ENCODE measurements around the gene PSAP. TPM values are rescaled to one million over a fixed set of nuclear protein-coding genes. Genes with fewer than 3 reads are reported as not detected.
A peak's percentile ranks its signal among the peaks of the same experiment; 100 is the strongest.
"Not testable (repeated sequence)": the region's sequence is repeated elsewhere in the genome, so short reads cannot be mapped to it uniquely, and the experiment has no call there.

The PSAP gene
- total RNA-seq: 1,522 TPM

DNA sequence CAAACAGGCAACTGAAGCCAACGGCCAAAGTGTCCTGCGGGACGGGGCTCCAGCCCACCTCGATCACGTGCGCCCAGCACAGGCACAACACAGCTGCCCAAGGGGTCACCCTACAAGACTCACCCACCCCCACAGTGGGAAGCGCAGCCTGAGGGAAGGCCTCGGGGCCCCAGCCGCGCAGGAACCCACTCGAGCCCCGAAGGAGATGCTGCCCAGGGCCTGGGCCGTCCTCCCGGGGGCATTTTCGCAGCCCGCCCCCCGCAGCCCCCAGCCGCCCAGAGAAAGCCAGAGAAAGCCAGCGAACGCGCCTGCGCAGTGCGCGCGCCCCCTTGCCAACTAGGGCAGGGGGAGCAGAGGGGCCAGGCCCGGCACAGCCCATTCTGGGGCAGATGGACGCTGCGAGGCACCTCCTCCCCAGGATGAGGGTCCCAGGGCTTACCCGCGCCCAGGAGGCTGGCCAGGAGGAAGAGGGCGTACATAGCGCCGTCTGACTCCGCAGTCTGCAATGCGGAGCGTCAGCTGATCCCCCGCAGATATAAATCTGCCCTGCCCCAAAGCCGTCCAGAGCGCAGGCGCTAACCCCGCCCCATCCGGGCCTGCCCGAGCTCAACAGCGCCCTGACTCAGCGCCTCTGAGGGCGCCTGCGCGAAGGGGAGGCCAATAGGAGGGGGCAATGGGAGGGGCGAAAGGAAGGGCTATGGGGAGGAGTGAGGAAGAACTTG lies at the start of gene PSAP:
Gene PSAP (minus strand): TSS at position 509 of the 722 bp plus-strand sequence. CDS start 30 bp downstream, at position 479.
- peaks cover 61% of the 10 kb centered on the region for H3K4me1 ChIP-seq (ENCODE audit: insufficient read depth, low read length)
- peak within 1 kb of the TSS; percentile 98 for H3K4me3 ChIP-seq (ENCODE audit: low read length)
- no peaks in the 10 kb centered on the region for H3K27me3 ChIP-seq (ENCODE audit: insufficient read depth, low read length)
- H3K9me3 ChIP-seq (ENCODE audit: low read depth, low read length): no peaks in the 10 kb centered on the region

DNA sequence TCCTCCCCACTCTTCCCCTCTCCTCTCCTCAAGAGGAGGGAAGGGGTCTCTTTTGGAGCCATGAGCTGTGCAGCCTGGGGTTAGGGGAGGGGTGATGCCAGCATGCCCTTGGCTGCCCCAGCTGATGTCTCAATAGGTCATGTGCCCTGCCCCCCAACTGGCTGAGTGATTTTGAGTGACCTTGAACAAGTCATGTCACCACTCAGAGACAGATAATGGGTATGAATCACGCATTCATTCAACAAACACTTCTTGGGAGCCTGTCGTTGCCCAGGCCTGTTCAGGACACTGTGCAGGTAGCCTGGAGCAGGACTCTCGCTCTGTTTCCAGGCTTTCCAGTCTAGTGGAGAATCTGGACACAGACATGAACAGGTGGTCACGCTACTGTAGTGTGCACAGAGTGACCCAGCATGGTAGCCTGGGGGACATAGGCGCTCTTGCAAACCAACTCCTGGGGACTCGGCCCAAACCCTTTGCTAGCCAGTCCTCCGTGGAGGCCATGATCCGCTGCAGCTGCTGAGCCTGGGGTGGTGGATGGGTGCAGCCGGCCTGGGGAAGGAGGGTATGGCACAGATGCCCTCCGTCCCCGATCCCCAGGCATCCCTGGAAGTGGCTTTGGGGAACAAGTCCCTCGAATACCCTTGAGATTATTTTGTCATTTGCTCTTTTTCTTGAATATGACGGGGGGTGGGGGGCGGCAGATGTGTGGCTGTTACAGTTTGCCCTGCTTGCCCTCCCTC lies 49.6 kb upstream of the PSAP start:
- Histone ChIP-seq H3K4me1 (ENCODE audit: insufficient read depth, low read length) (peaks cover 13% of the 10 kb centered on the region), H3K4me3 (ENCODE audit: low read length) (no peak overlapping the region), H3K27me3 (ENCODE audit: insufficient read depth, low read length) (no peaks in the 10 kb centered on the region), H3K9me3 (ENCODE audit: low read depth, low read length) (no peaks in the 10 kb centered on the region)

DNA sequence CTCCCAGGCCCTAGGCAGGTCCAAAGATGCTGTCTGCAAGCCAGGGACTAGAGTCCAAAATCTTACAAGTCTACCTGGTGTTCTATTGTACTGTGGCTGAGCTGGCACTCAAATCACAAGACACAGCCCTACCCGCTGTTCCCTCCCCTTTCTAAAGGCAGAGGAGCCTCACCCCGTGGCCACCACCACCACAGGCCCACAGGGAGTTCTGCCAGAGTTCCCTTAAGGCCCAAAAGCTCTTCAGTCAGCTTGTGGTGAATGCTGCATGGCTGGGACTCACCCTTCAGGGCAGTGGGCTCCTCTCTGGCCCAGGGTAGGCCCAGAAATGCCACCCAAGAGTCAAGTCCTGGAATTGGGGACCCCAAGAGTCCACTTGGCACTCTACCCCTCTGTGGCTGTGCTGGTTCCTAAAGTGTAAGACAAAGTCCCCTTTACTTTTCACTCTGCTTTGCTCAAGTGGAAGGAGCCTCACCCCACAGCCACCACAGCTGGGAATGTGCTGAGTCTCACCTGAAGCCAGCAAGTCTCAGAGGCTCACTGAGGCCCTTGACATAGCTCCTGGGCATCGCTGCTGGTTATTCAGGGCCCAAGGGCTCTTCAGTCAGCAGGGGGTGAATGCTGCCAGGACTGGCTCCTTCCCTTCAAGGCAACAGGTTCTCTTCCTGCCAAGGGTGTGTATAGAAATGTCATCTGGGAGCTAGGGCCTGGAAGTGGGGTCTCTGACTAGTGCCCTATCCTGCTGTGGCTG lies 48.8 kb upstream of the PSAP start:
- Histone ChIP-seq H3K4me3 (ENCODE audit: low read length) (no peak overlapping the region), H3K9me3 (ENCODE audit: low read depth, low read length) (no peaks in the 10 kb centered on the region), H3K27me3 (ENCODE audit: insufficient read depth, low read length) (no peaks in the 10 kb centered on the region), H3K4me1 (ENCODE audit: insufficient read depth, low read length) (peaks cover 20% of the 10 kb centered on the region)

DNA sequence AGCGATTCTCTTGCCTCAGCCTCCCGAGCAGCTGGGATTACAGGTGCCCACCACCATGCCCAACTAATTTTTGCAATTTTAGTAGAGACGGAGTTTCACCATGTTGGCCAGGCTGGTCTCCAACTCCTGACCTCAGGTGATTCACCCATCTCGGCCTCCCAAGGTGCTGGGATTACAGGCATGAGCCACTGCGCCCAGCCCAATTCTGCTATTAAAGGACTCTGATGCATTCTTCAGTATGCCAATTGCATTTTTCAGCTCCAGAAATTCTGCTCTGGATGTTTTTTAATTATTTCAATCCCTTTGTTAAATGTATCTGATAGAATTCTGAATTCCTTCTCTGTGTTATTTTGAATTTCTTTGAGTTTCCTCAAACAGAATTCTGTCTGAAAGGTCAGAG lies 47.3 kb upstream of the PSAP start:
- H3K9me3 ChIP-seq (ENCODE audit: low read depth, low read length); H3K27me3 ChIP-seq (ENCODE audit: insufficient read depth, low read length); H3K4me3 ChIP-seq (ENCODE audit: low read length): not testable (repeated sequence)
- H3K4me1 ChIP-seq (ENCODE audit: insufficient read depth, low read length): peaks cover 33% of the 10 kb centered on the region

DNA sequence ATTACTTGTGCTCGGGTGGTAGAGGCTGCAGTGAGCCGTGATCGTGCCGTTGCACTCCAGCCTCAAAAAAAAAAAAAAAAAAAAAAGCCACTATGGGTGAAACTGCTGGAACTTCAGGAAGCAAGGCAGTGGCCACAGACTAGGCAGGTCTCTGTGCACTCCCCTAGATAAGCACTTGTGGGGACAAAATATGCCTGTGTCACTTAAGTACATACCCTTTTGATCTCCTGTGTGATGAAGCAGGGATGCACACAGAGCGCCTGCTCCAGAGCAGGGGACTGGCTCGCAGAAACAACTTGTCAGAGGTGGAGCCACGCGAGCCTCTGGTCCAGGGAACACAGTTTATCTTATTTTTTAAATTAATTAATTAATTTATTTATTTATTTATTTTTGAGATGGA lies 42.9 kb upstream of the PSAP start:
- H3K4me3 ChIP-seq (ENCODE audit: low read length): no peak overlapping the region
- H3K9me3 ChIP-seq (ENCODE audit: low read depth, low read length): no peaks in the 10 kb centered on the region
- H3K27me3 ChIP-seq (ENCODE audit: insufficient read depth, low read length): no peaks in the 10 kb centered on the region
- H3K4me1 ChIP-seq (ENCODE audit: insufficient read depth, low read length): peaks cover 77% of the 10 kb centered on the region

DNA sequence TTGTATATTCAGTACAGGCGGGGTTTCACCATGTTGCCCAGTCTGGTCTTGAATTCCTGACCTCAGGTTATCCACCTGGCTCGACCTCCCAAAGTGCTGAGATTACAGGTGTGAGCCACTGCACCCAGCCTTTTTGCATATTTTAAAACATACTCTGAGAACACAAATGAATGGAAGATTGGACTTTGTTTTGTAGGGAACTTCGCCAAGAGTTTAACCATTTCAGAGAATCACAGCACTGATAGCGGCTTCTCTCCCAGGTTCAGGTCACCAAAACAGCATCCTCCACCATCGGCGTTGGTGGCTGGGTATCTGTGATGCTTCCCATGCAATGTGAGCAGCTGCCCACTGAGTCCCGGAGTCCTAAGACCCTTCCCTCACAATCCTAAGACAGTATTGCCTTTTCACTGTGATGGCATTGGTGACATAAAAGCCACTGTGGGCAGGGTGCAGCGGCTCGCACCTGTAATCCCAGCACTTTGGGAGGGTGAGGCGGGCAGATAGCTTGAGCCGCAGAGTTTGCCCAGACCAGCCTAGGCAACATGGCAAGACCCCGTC lies 42.3 kb upstream of the PSAP start:
- no peak overlapping the region for H3K4me3 ChIP-seq (ENCODE audit: low read length)
- peaks cover 82% of the 10 kb centered on the region for H3K4me1 ChIP-seq (ENCODE audit: insufficient read depth, low read length)
- H3K27me3 ChIP-seq (ENCODE audit: insufficient read depth, low read length): no peaks in the 10 kb centered on the region
- no peaks in the 10 kb centered on the region for H3K9me3 ChIP-seq (ENCODE audit: low read depth, low read length)

DNA sequence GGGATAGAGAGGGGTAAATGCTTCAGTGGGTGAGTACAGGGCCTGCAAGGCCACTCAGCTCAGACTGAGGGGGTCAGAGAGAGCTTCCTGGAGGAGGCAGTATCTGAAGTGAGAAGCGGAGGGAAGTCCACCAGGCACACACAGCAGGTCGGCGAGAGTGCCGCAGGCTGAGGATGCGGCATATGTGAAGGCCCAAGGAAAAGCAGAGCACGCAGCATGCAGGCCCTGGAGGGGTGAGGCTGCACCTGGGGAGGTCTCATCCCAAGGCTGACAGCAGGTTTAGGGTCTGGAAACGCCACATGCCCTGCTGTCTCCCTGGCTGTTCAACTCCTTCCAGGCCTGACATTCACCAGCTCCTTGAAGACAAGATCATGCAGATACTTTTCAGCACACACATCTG lies 40.4 kb upstream of the PSAP start:
- no peaks in the 10 kb centered on the region for H3K9me3 ChIP-seq (ENCODE audit: low read depth, low read length)
- peaks cover 91% of the 10 kb centered on the region for H3K4me1 ChIP-seq (ENCODE audit: insufficient read depth, low read length)

DNA sequence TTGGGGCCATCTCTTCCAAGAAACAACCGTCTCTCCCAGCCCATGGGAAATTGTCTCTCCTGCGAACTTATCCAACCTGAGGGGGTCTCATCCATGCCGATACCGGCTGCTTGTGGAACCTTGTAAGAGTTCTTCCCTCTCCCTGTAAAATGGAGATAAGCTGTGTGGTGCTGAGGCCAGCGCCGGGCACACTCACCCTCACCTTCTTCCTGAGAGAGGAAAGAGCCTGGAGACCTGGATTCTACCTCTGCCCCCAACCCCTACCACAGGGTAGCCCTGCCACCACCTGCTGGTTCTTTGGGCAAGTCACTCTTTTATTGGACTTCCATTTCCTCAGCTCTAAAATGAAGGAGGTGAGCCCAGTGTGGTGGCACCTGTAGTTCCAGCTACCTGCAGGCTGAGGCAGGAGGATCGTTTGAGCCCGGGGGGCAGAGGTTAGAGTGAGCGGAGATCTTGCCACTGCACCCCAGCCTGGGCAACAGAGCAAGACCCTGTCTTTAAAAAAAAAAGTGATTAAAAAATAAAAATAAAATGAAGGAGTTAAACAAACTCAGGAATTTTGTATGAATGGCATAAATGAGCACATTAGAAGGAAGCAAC lies 38.4 kb upstream of the PSAP start:
- Histone ChIP-seq H3K4me3 (ENCODE audit: low read length) (peak overlapping the region; percentile 37), H3K9me3 (ENCODE audit: low read depth, low read length) (no peaks in the 10 kb centered on the region), H3K4me1 (ENCODE audit: insufficient read depth, low read length) (peaks cover 73% of the 10 kb centered on the region), H3K27me3 (ENCODE audit: insufficient read depth, low read length) (no peaks in the 10 kb centered on the region)

More for the DNA sequence above, 40.4 kb upstream of the PSAP start:
- no peak overlapping the region for H3K4me3 ChIP-seq (ENCODE audit: low read length)
- no peaks in the 10 kb centered on the region for H3K27me3 ChIP-seq (ENCODE audit: insufficient read depth, low read length)

DNA sequence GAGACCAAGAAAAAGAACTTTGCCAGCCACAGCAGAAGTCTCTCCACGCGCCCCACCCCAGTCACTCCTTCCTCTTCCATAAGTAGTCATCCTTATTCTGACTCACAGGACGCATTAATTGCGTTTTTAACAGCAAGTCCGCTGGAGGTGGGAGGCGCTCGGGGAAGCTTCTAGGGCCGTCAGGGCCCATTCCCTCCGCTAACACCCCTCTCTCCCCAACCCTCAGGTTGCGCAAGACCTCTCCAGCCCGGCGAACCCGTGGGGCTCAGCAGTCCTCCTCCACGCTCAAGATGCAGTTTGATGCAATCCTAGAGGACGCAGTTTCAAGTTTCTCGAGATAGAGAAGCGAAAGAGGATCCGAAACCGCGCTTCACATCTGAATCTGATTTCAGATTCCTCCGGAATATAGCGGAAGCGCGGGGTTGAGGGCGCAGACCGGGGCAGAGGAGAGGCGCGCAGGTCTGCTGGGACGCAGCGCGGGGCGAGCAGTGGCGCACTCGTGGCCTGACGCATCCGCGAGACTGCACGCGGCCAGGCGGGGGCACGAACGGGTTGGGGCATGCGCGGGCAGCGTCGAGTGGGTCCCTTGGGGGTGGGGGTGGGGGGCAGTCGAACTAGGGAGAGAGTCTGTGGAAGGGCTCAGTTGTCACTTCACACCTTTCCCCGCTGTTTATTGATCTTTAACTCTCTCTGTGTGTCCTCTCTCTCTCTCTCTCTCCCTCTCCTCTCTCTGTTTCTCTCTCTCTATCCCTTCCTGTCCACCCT lies 37.8 kb upstream of the PSAP start:
- H3K27me3 ChIP-seq (ENCODE audit: insufficient read depth, low read length): no peaks in the 10 kb centered on the region
- no peaks in the 10 kb centered on the region for H3K9me3 ChIP-seq (ENCODE audit: low read depth, low read length)
- peaks cover 71% of the 10 kb centered on the region for H3K4me1 ChIP-seq (ENCODE audit: insufficient read depth, low read length)
- H3K4me3 ChIP-seq (ENCODE audit: low read length): peak overlapping the region; percentile 37

DNA sequence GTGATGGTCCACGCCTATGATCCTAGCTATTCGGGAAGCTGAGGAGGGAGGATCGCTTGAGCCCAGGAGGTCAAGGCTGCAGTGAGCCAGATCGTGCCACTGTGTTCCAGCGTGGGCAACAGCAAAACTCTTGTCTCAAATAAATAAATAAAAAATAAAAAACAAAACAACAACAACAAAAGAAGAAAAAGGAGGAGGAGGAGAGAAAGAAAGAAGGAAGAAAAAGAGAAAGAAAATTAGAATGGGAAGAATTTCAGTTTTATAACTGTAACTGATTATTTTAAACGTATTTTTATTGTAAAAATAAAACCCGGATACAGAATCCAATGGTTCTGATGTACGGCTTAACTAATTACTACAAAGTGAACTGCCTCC lies 37.2 kb upstream of the PSAP start:
- Histone ChIP-seq H3K4me1 (ENCODE audit: insufficient read depth, low read length) (peaks cover 71% of the 10 kb centered on the region), H3K27me3 (ENCODE audit: insufficient read depth, low read length) (no peaks in the 10 kb centered on the region), H3K4me3 (ENCODE audit: low read length) (no peak overlapping the region), H3K9me3 (ENCODE audit: low read depth, low read length) (no peaks in the 10 kb centered on the region)

DNA sequence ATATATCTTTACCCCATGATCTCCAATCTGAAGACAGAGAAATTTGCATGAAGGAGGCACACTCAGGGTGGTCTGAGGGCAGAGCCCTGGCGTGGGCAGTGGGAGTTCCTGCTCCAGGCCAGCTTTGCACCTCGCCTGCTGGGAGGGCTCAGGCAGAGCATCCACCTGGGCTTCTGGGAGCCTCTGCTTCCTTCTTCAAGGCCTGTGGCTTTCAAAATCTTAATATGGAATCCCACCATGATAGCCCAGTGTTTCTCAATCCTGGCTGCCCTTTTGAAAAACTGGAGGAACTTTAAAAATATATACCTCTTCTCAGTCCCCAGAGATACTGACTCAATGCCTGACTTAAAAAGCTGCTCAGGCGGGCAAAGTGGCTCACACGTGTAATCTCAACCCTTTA lies 36.7 kb upstream of the PSAP start:
- Histone ChIP-seq H3K4me3 (ENCODE audit: low read length) (no peak overlapping the region), H3K27me3 (ENCODE audit: insufficient read depth, low read length) (no peaks in the 10 kb centered on the region), H3K4me1 (ENCODE audit: insufficient read depth, low read length) (peaks cover 71% of the 10 kb centered on the region), H3K9me3 (ENCODE audit: low read depth, low read length) (no peaks in the 10 kb centered on the region)

DNA sequence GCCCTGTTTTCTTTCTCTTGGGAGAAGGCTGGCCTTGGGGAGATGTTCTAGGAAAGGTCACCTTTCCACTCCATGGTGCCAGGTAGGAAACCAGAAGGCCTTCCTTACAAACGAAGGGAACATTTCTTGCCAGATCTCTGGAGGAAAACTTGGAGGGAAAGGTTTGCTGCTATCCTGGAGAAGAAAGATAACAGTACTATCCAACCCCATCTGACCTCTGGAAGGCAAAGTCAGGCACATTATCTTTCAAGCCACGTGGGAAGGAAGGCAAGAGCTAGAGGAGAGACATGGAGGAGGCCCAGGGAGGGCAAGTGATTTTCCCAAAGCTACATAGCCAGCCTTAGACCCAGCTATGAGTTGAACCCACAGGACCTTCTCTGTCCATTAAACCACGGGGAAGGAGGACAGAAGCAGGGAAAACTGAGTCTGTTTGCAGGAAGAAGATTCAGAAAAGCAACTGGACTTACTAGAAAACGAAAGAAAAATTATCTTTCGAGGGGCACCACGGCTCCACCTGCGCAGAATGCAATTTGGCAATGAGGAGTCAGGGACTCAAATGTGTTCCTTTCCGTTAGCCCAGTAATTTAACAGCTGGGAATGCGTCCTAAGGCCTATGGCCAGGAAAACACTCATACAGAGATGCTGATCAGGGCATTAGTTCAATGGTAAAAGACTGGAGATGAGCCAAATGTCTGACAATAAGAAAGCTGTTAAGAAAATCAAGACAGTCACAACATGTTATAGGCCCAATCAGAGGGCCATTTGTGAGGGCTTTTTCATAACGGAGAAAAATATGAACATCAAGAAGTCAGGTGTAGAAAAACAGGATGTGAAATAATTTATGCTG lies 32.0 kb upstream of the PSAP start:
- Histone ChIP-seq H3K9me3 (ENCODE audit: low read depth, low read length) (no peaks in the 10 kb centered on the region), H3K4me3 (ENCODE audit: low read length) (no peak overlapping the region), H3K4me1 (ENCODE audit: insufficient read depth, low read length) (peaks cover 50% of the 10 kb centered on the region), H3K27me3 (ENCODE audit: insufficient read depth, low read length) (no peaks in the 10 kb centered on the region)

DNA sequence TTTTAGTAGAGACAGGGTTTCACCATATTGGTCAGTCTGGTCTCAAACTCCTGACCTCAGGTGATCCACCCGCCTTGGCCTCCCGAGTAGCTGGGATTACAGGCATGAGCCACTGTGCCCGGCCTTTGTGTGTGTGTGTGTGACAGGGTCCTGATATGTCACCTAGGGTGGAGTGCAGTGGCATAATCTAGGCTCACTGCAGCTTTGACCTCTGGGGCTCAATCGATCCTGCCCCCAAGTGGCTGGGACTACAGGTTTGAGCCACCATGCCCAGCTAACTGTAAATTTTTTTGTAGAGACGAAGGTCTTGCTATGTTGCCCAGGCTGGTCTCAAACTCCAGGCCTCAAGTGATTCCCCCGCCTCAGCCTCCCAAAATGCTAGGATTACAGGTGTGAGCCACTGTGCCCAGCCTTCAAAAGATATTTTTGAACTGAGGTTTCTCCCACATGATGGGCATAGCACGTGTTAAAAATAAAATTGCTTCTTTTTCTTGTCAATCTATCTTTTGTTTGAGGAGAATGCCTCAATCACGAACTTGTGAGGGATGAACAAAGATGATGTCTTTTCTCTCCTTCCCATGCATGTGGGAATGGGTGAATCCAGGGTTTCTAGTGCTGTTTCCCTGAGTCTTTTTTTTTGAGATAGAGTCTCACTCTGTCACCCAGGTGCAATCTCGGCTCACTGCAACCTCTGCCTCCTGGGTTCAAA lies 30.8 kb upstream of the PSAP start:
- Histone ChIP-seq H3K9me3 (ENCODE audit: low read depth, low read length) (no peaks in the 10 kb centered on the region), H3K27me3 (ENCODE audit: insufficient read depth, low read length) (no peaks in the 10 kb centered on the region), H3K4me3 (ENCODE audit: low read length) (no peak overlapping the region), H3K4me1 (ENCODE audit: insufficient read depth, low read length) (peaks cover 43% of the 10 kb centered on the region)

Data from mononuclear cell (primary cell).